ENCODE data around the gene ARHGAP8. TPM values are rescaled to one million over a fixed set of nuclear protein-coding genes. Genes with fewer than 3 reads are reported as not detected.

ARHGAP8 gene
- polyA plus RNA-seq, 2 of the 4 experiments (the other 2 are of a cell fraction), result 1.2 to 3.8 TPM

- Histone ChIP-seq H3K27ac (no peak overlapping the region), H3K9me3 (no peaks in the 10 kb centered on the region), H3K4me2 (no peak overlapping the region), H3K4me1 (no peaks in the 10 kb centered on the region), H3K4me3 (no peak overlapping the region)
- TF ChIP-seq GATA3 (IDR thresholded peaks at IDR 0.05; ENCODE audit: borderline replicate concordance) (no peak), PHF8 (IDR thresholded peaks at IDR 0.05; ENCODE audit: borderline replicate concordance, low read depth) (no peak), TFCP2L1 (CRISPR knock-in tag; IDR thresholded peaks at IDR 0.05) (no peak), MAFK (IDR thresholded peaks at IDR 0.05; ENCODE audit: partially characterized antibody) (no peak), ZNF302 (CRISPR knock-in tag; IDR thresholded peaks at IDR 0.05) (no peak), REST (IDR thresholded peaks at IDR 0.05) (no peak), ESRRA (IDR thresholded peaks at IDR 0.05; ENCODE audit: borderline replicate concordance, low read length) (no peak), KDM1A (IDR thresholded peaks at IDR 0.05; ENCODE audit: low read depth) (no peak), CTCF (IDR thresholded peaks at IDR 0.05) (no peak), HOXA7 (CRISPR knock-in tag; IDR thresholded peaks at IDR 0.05) (no peak), ATOH8 (CRISPR knock-in tag; IDR thresholded peaks at IDR 0.05; ENCODE audit: low read depth) (no peak), NFE2L2 (conservative IDR thresholded peaks at IDR 0.05; ENCODE audit: low read length) (no peak), RNF2 (IDR thresholded peaks at IDR 0.05; ENCODE audit: borderline replicate concordance, low read depth) (no peak), EP300 (IDR thresholded peaks at IDR 0.05) (no peak), EHMT2 (IDR thresholded peaks at IDR 0.05; ENCODE audit: low read depth) (no peak), JUNB (IDR thresholded peaks at IDR 0.05) (no peak)
- TF ChIP-seq, protein P1, sequence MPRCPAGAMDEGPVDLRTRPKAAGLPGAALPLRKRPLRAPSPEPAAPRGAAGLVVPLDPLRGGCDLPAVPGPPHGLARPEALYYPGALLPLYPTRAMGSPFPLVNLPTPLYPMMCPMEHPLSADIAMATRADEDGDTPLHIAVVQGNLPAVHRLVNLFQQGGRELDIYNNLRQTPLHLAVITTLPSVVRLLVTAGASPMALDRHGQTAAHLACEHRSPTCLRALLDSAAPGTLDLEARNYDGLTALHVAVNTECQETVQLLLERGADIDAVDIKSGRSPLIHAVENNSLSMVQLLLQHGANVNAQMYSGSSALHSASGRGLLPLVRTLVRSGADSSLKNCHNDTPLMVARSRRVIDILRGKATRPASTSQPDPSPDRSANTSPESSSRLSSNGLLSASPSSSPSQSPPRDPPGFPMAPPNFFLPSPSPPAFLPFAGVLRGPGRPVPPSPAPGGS (IDR thresholded peaks at IDR 0.05), result no peak
- FAIRE-seq, result no peak
- no peak for ATAC-seq
- no peak for DNase-seq (ENCODE audit: low read depth in 1 of 2, low spot score in 1 of 2)
- POLR2A ChIA-PET, result no interaction called here
- 42% methylated on average over 9 of the region's 14 CpGs for WGBS (ENCODE audit: missing lambda C conversion rate)
- CTCF ChIA-PET, result no interaction called here
Observed at GRCh38 chr22:44783581-44783980, 31.2 kb downstream of the ARHGAP8 start.

GRCh38 chr22:44786136-44786535 is 33.8 kb downstream of the ARHGAP8 start:
- FAIRE-seq (no peak), DNase-seq (ENCODE audit: low read depth in 1 of 2, low spot score in 1 of 2) (no peak), ATAC-seq (no peak)
- Histone ChIP-seq H3K9me3 (no peaks in the 10 kb centered on the region), H3K4me3 (no peak overlapping the region), H3K27ac (no peak overlapping the region), H3K4me2 (no peak overlapping the region), H3K4me1 (no peaks in the 10 kb centered on the region)
- ChIA-PET CTCF (no interaction called here), POLR2A (no interaction called here)
- WGBS (ENCODE audit: missing lambda C conversion rate), result 88% methylated on average over 23 of the region's 23 CpGs
- TF ChIP-seq, protein P2, sequence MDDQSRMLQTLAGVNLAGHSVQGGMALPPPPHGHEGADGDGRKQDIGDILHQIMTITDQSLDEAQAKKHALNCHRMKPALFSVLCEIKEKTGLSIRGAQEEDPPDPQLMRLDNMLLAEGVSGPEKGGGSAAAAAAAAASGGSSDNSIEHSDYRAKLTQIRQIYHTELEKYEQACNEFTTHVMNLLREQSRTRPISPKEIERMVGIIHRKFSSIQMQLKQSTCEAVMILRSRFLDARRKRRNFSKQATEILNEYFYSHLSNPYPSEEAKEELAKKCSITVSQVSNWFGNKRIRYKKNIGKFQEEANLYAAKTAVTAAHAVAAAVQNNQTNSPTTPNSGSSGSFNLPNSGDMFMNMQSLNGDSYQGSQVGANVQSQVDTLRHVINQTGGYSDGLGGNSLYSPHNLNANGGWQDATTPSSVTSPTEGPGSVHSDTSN (IDR thresholded peaks at IDR 0.05), result no peak
- TF ChIP-seq JUNB (IDR thresholded peaks at IDR 0.05) (no peak), PHF8 (IDR thresholded peaks at IDR 0.05; ENCODE audit: borderline replicate concordance, low read depth) (no peak), HOXB13 (CRISPR knock-in tag; IDR thresholded peaks at IDR 0.05; ENCODE audit: low read depth) (no peak), GATA3 (IDR thresholded peaks at IDR 0.05; ENCODE audit: borderline replicate concordance) (no peak), SMC3 (IDR thresholded peaks at IDR 0.05) (no peak), MAFK (IDR thresholded peaks at IDR 0.05; ENCODE audit: partially characterized antibody) (no peak), ESRRA (IDR thresholded peaks at IDR 0.05; ENCODE audit: borderline replicate concordance, low read length) (no peak), POLR2A (IDR thresholded peaks at IDR 0.05; ENCODE audit: low read length) (no peak), HOXA7 (CRISPR knock-in tag; IDR thresholded peaks at IDR 0.05) (no peak), USF2 (IDR thresholded peaks at IDR 0.05) (no peak), HES2 (IDR thresholded peaks at IDR 0.05) (no peak), CBX2 (IDR thresholded peaks at IDR 0.05; ENCODE audit: borderline replicate concordance, low read depth) (no peak), EHMT2 (IDR thresholded peaks at IDR 0.05; ENCODE audit: low read depth) (no peak), RARB (CRISPR knock-in tag; IDR thresholded peaks at IDR 0.05) (no peak), MAZ (IDR thresholded peaks at IDR 0.05; ENCODE audit: borderline replicate concordance, low read depth, low read length) (no peak), CHD4 (IDR thresholded peaks at IDR 0.05; ENCODE audit: borderline replicate concordance) (no peak), FOSB (CRISPR knock-in tag; IDR thresholded peaks at IDR 0.05) (no peak)

Measured in A549 (cell line).